NCI-H1105 treated with DMSO at 0.1 percent for 48 hours (cell line): ENCODE measurements around the gene TNS3.
A peak's percentile ranks its signal among the peaks of the same experiment; 100 is the strongest.

ENCODE experiments used
- DNase-seq: peaks from one replicate; lab custom pipeline; 2025; lab: John Stamatoyannopoulos, UW

The TNS3 gene

DNA sequence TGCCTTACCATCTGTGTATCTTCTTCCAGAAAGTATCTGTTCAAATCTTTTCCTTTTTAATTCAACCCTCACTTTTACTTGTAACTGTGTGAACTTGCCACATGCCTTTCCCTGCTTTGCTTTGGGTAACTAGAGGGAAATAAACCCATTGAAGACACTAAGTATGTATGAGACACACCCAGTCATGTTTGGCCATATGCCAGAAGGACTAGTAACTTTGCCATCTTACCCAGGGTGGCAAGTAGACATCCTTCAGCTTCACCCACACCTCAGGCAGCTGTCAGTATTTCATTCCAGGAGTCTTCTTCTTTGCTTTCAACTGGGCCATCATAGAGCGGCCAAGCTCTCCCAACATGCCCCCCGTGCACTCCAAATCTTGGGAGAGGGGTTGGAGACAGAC, 323.1 kb downstream of the TNS3 start:
- no peak for DNase-seq

GRCh38 chr7:47256016-47256415, 325.9 kb downstream of the TNS3 start:
- no peak for DNase-seq

GRCh38 chr7:47255441-47255840, 326.5 kb downstream of the TNS3 start:
- DNase-seq = no peak

- no peak for DNase-seq
Observed at GRCh38 chr7:47255007-47255406, 326.9 kb downstream of the TNS3 start.

DNA sequence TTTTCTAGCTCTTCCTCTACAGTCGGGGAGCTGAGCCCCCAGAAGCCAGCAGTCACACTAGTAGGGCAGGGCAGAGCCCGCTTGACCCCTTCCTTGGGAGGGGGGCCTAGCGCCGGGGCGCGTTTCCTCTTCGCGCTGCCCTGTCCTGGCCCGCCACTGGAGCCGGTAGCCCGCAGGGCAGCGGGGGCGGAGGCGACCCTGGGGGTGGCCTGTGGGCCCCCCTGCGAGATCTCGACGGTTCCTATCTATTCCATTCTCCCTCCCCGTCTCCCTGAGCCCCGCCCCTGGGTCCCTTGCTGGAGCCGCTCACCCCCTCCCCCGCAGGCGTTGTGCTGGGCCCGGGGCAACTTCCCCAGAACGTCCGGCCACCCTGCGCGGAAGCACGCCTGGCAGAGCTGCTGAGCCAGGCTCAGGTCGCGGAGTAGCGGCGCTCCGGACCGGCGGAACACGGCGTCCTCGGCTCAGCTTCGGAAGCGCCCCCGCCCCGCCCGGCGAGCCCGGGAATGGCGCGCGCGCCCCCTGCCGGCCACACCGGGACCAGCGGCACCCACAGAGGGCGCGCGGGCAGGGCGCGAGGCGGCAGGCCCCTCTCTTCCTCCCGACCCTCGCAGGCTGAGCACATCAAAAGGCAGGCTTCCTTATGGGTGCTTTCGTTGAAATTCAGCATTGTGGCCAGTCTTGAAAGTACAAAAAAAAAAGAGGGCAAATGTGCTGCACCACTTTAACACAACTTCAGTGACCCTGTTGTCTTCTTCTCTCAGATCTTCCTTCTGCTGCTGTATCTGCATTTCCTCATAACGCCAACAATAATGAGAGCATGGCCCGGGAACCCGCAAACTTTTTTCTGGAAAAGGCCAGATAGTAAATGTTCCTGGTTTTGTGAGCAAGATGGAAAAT, 327.6 kb downstream of the TNS3 start:
- peak; percentile 49 for DNase-seq

DNA sequence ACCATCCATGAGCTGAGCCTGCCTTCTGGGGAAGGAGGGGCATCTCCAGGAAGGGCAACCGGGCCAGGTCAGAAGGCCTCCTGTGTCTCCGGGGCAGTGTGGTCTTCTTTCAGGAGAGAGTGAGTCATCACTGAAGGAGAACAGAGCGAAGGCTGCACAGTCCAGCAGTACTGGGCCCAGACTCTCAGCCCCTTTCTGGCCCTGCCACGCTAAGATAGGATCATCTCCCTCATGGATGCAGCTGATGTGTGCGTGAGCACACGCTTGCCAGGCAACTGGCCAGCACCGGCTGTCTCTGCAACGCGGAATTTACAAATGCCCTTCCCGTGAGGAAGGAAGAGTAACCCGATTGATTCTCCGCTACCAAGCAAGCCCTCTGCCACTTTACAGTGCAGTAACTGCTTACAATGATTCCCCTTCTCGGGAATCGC, 328.2 kb downstream of the TNS3 start:
- peak; percentile 36 for DNase-seq

- DNase-seq = no peak
Observed at GRCh38 chr7:47252675-47253074, 329.2 kb downstream of the TNS3 start.

DNA sequence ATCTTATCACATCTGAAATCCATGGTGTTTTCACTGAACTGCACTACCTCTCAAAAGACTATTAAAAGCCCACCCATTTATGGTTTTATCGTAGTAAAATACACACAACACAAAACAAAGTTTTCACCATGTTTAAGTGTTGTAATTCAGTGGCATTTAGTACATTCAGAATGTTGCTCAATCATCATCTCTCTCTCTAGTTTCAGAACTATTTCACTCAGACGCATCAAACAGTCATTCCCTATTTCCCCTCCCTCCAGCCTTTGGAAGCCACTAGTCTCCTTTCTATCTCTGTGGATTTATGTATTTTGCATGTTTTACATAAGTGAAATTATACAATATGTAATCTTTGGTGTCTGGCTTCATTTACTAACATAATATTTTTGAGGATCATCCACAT, 332.6 kb downstream of the TNS3 start:
- no peak for DNase-seq

DNA sequence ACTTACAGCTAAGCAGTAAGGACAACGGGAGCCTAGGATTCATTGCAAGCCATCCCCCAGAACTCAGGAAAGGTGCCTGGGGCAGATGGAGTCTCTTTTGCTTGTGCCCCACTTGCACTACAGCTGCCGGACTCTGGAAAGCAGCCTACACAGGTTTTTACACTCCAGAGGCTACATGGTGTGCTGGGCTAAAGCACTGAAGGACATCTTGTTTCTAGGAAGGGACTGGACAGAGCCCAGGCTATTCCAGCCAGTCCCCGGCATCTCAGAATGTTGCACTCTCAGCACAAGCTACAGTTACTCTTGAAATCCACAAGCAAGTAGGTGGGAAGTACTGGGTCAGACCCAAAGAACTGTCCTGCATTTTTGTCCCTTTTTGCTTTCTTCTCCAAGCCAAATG, 333.1 kb downstream of the TNS3 start:
- no peak for DNase-seq

- no peak for DNase-seq
Observed at GRCh38 chr7:47247132-47247531, 334.8 kb downstream of the TNS3 start.

- no peak for DNase-seq
Observed at GRCh38 chr7:47244692-47245091, 337.2 kb downstream of the TNS3 start.

- DNase-seq = no peak
Observed at GRCh38 chr7:47241112-47242065, 340.5 kb downstream of the TNS3 start.

GRCh38 chr7:47239931-47240421, 341.9 kb downstream of the TNS3 start:
- DNase-seq = no peak

DNA sequence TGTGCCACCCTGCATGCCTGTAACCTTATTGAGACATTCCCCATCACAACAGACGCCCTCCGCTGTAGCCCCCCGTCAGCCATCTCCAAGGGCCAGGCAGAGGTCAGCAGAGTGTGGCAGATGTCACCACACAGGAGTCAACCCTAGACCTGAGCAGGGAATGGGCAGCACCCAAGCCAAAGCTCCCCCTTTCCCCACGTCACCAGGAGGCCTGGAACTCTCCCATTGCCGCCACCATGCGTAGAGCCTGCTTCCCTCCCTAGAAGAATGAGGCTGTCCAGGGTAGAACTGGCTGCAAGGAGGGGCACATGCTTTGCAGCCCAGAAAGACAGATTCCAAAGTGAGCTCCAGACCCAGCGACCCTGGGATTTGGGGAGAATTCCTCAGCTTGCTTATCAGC, 342.9 kb downstream of the TNS3 start:
- DNase-seq = no peak

DNA sequence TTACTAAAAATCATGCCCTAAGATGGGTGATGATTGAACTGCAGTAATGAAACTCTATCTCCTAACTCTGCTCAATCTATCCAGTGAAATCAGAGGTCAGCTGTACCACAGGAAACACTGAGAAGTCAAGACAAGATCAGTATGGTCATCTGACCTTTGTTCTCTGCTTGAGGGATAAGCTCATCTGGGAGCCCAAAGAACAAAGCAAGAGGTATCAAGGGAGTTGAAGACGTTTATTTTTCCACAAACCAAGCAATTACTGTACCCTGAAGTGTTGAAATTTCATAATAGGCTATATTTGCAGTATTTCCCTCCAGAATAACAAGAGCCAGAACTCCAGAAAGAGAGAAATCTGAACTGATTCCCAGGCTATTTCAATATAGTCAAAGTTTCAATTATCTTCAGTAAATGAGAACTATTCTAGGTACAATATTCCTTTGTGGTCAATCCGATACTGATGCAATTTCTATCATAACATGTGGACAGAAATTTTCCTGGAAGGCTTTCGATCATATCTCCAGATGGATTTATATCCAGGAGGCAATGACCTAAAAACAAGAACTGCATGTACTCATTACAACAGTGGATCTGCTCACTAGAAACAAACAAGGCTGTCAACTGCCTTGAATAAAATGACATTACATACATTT, 345.3 kb downstream of the TNS3 start:
- no peak for DNase-seq

- DNase-seq = no peak
Observed at GRCh38 chr7:47233996-47234395, 347.9 kb downstream of the TNS3 start.

DNA sequence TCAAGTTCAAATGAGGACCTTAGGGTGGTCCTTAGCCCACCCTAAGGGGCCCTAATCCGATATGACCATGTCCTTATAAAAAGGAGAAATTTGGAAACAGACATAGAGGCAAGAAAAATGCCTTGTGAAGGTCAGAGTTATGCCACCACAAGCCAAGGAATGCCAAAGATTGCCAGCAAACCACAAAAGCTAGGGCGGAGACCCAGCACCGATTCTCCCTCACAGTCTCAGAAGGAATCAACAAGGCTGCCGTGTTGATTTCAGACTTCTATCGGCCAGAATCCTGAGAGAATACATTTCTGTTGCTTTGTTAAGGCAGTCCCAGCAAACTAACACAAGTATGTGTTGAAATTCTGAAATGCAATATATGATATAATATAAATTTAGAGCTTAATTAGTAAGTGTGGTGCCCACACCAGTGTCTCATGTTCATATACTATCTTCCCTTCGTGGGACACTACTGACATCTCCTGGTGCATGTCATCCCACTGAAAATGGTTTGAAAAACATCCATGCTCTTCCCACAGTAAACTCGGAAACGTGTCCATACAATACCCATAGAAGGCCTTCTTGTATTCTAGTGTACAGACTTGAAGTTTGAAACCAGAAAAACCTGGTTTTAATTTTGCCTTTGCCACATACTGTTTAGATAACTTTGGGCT, 349.0 kb downstream of the TNS3 start:
- DNase-seq = no peak

- DNase-seq = no peak
Observed at GRCh38 chr7:47231627-47232026, 350.3 kb downstream of the TNS3 start.

DNA sequence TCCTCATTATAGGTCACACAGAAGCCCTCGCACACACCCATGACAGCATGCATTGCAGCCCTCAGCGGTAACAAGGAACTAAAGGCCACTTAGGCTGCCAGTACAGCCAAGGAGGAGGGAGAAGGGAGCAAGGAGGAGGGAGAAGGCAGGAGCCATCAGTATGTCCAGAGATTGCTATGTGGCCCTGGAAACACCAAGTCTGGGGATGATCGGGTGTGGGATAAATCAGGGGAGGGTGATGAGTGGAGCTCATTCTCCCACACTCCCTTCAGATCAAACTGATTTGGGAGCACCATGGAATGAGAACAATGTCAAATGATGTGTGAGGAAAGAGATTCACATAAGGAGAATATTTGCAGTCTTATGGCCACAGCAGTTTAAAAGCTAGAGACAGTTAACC, 350.9 kb downstream of the TNS3 start:
- DNase-seq = no peak

DNA sequence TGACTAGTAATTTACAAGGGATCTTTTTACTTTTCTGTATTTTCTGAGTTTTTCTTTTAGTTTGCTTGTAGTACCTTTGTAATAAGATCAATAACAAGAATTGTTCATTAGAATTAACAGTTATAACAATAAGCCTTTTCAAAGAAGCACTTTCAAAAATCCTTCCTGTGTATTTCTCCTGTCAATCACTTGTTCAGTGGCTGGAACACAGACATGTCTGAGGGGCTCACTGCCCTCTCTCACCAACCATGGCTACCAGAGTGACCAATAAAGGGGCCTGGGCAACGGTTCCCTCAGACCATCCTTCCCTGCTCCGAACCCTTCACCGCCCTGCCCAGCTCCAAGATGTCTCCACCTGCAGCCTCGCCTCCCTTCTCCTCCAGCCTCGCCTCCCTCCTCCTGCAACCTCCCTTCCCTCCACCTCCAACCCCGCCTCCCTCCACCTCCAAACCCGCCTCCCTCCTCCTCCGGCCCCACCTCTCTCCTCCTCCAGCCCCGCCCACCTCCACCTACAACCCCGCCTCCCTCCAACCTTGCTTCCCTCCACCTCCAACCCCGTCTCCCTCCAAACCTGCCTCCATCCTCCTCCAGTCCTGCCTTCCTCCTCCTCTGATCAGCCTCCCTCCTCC, 353.4 kb downstream of the TNS3 start:
- DNase-seq = no peak

DNA sequence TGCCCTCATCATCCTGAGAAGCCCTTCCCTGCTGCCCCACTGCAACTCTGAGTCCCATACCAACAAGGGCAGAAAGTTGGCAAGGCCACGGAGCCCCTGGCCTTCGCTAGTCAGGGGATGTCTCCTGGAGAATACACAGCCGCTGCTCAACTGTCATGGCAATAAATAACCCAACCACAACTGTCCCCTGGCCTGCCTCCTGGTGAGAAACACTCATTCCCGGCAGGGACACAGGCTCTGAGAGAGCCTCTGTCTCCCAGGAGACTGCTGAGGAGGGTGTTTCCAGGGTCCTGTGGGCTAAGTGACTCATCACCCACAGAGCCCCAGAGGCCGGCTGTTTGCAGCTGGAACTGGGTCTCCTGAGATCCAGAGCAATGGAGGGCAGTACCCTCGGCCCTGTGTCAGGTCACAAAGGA, 354.1 kb downstream of the TNS3 start:
- DNase-seq = no peak
